Lower lobe of right lung (tissue), 2 donors: ENCODE results near the gene ATP1B2. TPM values are rescaled to one million over a fixed set of nuclear protein-coding genes. Genes with fewer than 3 reads are reported as not detected.
A peak's percentile ranks its signal among the peaks of the same experiment; 100 is the strongest.

Experiments
- ATAC-seq, 2 donors: fragments of 200-7000 bp; cut with Tn5 transposase; one replicate each; pipeline ENCODE4 v1.9.1; 2020 to 2022; ENCODE audit warnings: mild to moderate bottlenecking in 2 of 2, moderate library complexity in 2 of 2
- DNase-seq: peaks from one replicate; pipeline ENCODE4 v3.0.0-alpha.2; 2020
- H3K27ac ChIP-seq: fragments of 200-600 bp; one replicate; pipeline ENCODE4 v1.8.0; 2022
- H3K27me3 ChIP-seq: fragments of 200-600 bp; one replicate; pipeline ENCODE4 v1.8.0; 2022; ENCODE audit warnings: low read depth
- H3K36me3 ChIP-seq: fragments of 200-600 bp; one replicate; pipeline ENCODE4 v1.8.0; 2022; ENCODE audit warnings: mild to moderate bottlenecking
- H3K4me1 ChIP-seq: fragments of 200-600 bp; one replicate; pipeline ENCODE4 v1.8.0; 2022
- H3K4me3 ChIP-seq: fragments of 200-600 bp; one replicate; pipeline ENCODE4 v1.8.0; 2022; ENCODE audit warnings: mild to moderate bottlenecking
- H3K9me3 ChIP-seq: fragments of 200-600 bp; one replicate; pipeline ENCODE4 v1.8.0; 2022
- intact Hi-C: fragments of 100-400 bp; cut with DNase I; formaldehyde crosslinking; loops from one replicate; pipeline ENCODE4 v1.11.0; 2022
- total RNA-seq: library from RNA; stranded (reverse); fragmentation: NEBNext Ultra II Directional; extraction: Animal tissue kit (Norgen Biotek cat#: 25700); gene quantifications from one replicate; pipeline ENCODE4 v1.2.1, GENCODE V29; 2021
- TF ChIP-seq, protein P1 (sequence below): fragments of 200-600 bp; IDR thresholded peaks from one replicate; pipeline ENCODE4 v1.8.0; 2022; ENCODE audit warnings: antibody characterized with exemption, mild to moderate bottlenecking
- donor health status: DM: no; HTN: yes; CAD: no; lungs with severe emphysema.

ATP1B2 gene
- total RNA-seq, 1 donor from 2014 or later: 3.1 TPM

DNA sequence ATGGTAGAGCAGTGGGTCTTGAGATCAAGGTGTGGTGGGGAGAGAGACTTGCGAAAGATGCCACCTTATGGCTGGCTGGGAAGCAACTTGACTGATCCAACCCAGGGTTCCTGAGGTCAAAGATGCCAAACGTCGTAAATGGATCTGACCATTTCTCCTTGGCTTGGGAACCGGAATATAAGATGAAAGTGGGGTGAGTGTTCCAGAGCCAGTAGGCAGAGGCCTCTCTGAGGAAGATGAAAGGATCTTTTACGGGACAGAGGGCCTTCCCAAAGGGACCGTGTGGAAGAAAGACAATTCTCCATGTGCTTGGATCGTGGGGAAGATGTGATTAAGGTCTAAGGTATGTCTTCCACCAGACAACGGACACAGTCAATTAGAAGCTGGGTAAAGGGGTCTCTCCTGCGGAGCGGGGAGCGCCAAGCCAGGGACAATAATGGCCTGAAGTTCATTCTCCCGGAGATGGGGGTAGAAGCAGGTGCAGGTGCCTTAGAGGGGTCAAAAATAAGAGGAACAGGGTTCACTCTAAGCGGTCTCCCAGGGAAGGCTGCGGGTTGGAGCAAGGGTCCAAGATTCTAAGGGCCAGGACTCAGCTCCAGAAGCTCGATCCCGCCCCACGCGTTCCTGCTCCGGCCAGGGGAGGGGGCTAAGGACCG lies 36.8 kb upstream of the ATP1B2 start:
- H3K27ac ChIP-seq: peak overlapping the region; percentile 88
- H3K9me3 ChIP-seq: no peaks in the 10 kb centered on the region
- peaks cover 33% of the 10 kb centered on the region for H3K4me1 ChIP-seq
- TF ChIP-seq, protein P1, sequence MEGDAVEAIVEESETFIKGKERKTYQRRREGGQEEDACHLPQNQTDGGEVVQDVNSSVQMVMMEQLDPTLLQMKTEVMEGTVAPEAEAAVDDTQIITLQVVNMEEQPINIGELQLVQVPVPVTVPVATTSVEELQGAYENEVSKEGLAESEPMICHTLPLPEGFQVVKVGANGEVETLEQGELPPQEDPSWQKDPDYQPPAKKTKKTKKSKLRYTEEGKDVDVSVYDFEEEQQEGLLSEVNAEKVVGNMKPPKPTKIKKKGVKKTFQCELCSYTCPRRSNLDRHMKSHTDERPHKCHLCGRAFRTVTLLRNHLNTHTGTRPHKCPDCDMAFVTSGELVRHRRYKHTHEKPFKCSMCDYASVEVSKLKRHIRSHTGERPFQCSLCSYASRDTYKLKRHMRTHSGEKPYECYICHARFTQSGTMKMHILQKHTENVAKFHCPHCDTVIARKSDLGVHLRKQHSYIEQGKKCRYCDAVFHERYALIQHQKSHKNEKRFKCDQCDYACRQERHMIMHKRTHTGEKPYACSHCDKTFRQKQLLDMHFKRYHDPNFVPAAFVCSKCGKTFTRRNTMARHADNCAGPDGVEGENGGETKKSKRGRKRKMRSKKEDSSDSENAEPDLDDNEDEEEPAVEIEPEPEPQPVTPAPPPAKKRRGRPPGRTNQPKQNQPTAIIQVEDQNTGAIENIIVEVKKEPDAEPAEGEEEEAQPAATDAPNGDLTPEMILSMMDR: no peak
- H3K4me3 ChIP-seq: peak overlapping the region; percentile 92
- no peak for ATAC-seq
- H3K36me3 ChIP-seq: peaks cover 15% of the 10 kb centered on the region
- intact Hi-C loops: no loop called here
- DNase-seq: peak; percentile 28
- no peaks in the 10 kb centered on the region for H3K27me3 ChIP-seq

GRCh38 chr17:7614425-7615264 lies 36.1 kb upstream of the ATP1B2 start, which contains the start of gene FXR2:
TSS of gene FXR2 (minus strand) at chr17:7614897. CDS start at chr17:7614532, 365 bp downstream.
- Histone ChIP-seq H3K27me3 (no peaks in the 10 kb centered on the region), H3K36me3 (peaks cover 15% of the 10 kb centered on the region), H3K4me3 (peak within 1 kb of the TSS; percentile 92), H3K9me3 (no peaks in the 10 kb centered on the region), H3K4me1 (peaks cover 33% of the 10 kb centered on the region), H3K27ac (peak within 1 kb of the TSS; percentile 88)
- TF ChIP-seq, protein P1: peak; percentile 62
- intact Hi-C loops: no loop called here
- ATAC-seq (peak; percentile 96 to 99), DNase-seq (peak; percentile 100)

- H3K27me3 ChIP-seq: no peaks in the 10 kb centered on the region
- ATAC-seq: no peak
- H3K27ac ChIP-seq: peak overlapping the region; percentile 88
- intact Hi-C loops: no loop called here
- H3K36me3 ChIP-seq: peaks cover 12% of the 10 kb centered on the region
- TF ChIP-seq, protein P1: no peak
- no peaks in the 10 kb centered on the region for H3K9me3 ChIP-seq
- DNase-seq: no peak
- H3K4me3 ChIP-seq: peak overlapping the region; percentile 92
- peaks cover 33% of the 10 kb centered on the region for H3K4me1 ChIP-seq
These were observed 35.4 kb upstream of the ATP1B2 start for GRCh38 chr17:7615265-7615747.

DNA sequence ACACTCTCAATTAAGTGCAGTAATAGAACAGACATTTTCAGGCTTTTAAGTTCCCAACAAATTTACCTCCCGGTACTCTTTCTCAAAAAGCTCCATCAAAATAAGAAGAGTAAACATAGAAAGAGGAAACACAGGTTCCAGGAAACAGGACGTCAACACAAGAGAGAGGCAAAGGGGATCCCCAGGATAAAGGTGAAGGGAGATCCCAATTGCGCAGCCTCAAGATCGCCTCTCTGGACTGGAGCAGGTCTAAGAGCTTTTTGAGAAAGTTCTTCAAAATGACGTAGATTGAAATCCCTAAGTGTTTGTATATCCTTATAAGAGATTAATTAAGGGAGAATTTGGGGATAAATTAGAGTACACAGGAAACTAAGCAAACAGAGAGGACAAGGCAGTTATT lies 32.1 kb upstream of the ATP1B2 start:
- DNase-seq (peak; percentile 55), ATAC-seq (peak in 1 of 2 donors; percentile 50)
- Histone ChIP-seq H3K27me3 (no peaks in the 10 kb centered on the region), H3K36me3 (no peaks in the 10 kb centered on the region), H3K9me3 (no peaks in the 10 kb centered on the region), H3K27ac (peak overlapping the region; percentile 11), H3K4me1 (peaks cover 9% of the 10 kb centered on the region), H3K4me3 (no peak overlapping the region)
- intact Hi-C loops: no loop called here
- TF ChIP-seq, protein P1: no peak

DNA sequence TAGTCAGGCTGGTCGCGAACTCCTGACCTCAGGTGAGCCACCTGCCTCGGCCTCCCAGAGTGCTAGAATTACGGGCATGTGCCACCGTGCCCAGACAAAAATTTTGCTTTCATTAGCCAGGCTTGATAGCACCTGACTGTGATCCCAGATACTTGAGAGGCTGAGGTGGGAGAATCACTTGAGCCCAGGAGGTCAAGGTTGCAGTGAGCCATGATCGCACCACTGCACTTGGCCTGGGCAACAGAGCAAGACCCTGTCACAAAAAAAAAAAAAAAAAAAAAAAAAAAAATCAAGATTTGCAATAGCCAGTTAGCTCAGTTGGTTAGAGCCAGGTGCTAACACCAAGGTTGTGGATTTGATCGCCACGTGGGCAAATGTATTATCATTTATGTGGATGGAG lies 29.9 kb upstream of the ATP1B2 start:
- no peak for ATAC-seq

More for the DNA sequence above, 29.9 kb upstream of the ATP1B2 start:
- H3K36me3 ChIP-seq: peaks cover 5% of the 10 kb centered on the region
- H3K4me3 ChIP-seq: no peak overlapping the region
- no peak overlapping the region for H3K27ac ChIP-seq
- H3K27me3 ChIP-seq: no peaks in the 10 kb centered on the region
- DNase-seq: no peak
- TF ChIP-seq, protein P1: no peak
- H3K9me3 ChIP-seq: no peaks in the 10 kb centered on the region
- intact Hi-C loops: no loop called here
- no peaks in the 10 kb centered on the region for H3K4me1 ChIP-seq
